Inflammatory macrophage treated with lipopolysaccharide for 1 hour (primary cell): Measurements from ENCODE around the gene NPFF.
"Not testable (repeated sequence)": the region's sequence is repeated elsewhere in the genome, so short reads cannot be mapped to it uniquely, and the experiment has no call there.

Experiments
- DNase-seq, 2 donors: peaks; one replicate each; pipeline ENCODE4 v3.0.0-alpha.2; 2020 to 2022

The NPFF gene

GRCh38 chr12:53506881-53507602 lies at the start of gene NPFF:
Gene NPFF, minus strand, starts transcription at chr12:53507484. Its CDS starts 10 bp downstream, at chr12:53507474.
- DNase-seq = no peak

GRCh38 chr12:53552361-53553327 lies 45.4 kb upstream of the NPFF start:
- DNase-seq = no peak

GRCh38 chr12:53551889-53552291 lies 44.6 kb upstream of the NPFF start:
- no peak for DNase-seq

GRCh38 chr12:53550595-53550994 lies 43.3 kb upstream of the NPFF start:
- no peak for DNase-seq

GRCh38 chr12:53550131-53550530 lies 42.8 kb upstream of the NPFF start:
- not testable (repeated sequence) for DNase-seq

- DNase-seq = not testable (repeated sequence)
Measured at GRCh38 chr12:53548354-53548753, 41.1 kb upstream of the NPFF start.

- DNase-seq = peak; percentile 49 to 52
Measured at GRCh38 chr12:53543539-53543938, 36.3 kb upstream of the NPFF start.

GRCh38 chr12:53539526-53539925 lies 32.2 kb upstream of the NPFF start:
- DNase-seq = no peak

GRCh38 chr12:53538209-53538689 lies 31.0 kb upstream of the NPFF start:
- no peak for DNase-seq

GRCh38 chr12:53536962-53537361 lies 29.7 kb upstream of the NPFF start:
- no peak for DNase-seq

GRCh38 chr12:53533471-53533870 lies 26.2 kb upstream of the NPFF start:
- peak; percentile 37 to 44 for DNase-seq

GRCh38 chr12:53532524-53533445 lies 25.5 kb upstream of the NPFF start:
- peak; percentile 29 for DNase-seq

- DNase-seq = no peak
Measured at GRCh38 chr12:53532021-53532420, 24.7 kb upstream of the NPFF start.

GRCh38 chr12:53530920-53531319 lies 23.6 kb upstream of the NPFF start:
- no peak for DNase-seq

GRCh38 chr12:53530061-53530460 lies 22.8 kb upstream of the NPFF start:
- DNase-seq = no peak

GRCh38 chr12:53524476-53524875 lies 17.2 kb upstream of the NPFF start:
- DNase-seq = no peak

GRCh38 chr12:53523131-53523530 lies 15.8 kb upstream of the NPFF start:
- DNase-seq = no peak

- DNase-seq = no peak
Measured at GRCh38 chr12:53518381-53518780, 11.1 kb upstream of the NPFF start.

- no peak for DNase-seq
Measured at GRCh38 chr12:53516758-53517455, 9.6 kb upstream of the NPFF start.

- DNase-seq = no peak
Measured at GRCh38 chr12:53515291-53515680, 8.0 kb upstream of the NPFF start.

- DNase-seq = no peak
Measured at GRCh38 chr12:53514628-53515290, 7.5 kb upstream of the NPFF start.
